Right atrium auricular region (tissue), 2 donors: ENCODE measurements around the gene UMODL1. TPM values are rescaled to one million over a fixed set of nuclear protein-coding genes. Genes with fewer than 3 reads are reported as not detected.
A peak's percentile ranks its signal among the peaks of the same experiment; 100 is the strongest.

Source experiments
- DNase-seq: peaks from one replicate; pipeline ENCODE4 v3.0.0-alpha.2; 2019; ENCODE audit warnings: low spot score
- H3K27ac ChIP-seq, 2 donors: fragments of 200-600 bp; sonication (generic); 1 replicate in 1 of 2; 2 replicates in 1 of 2; pipeline ENCODE4 v1.5.1; 2016 to 2019
- H3K27me3 ChIP-seq, 2 donors: fragments of 200-600 bp; sonication (generic); one replicate each; pipeline versions ENCODE4 v1.5.1 to v1.6.0; 2017 to 2019
- H3K36me3 ChIP-seq: fragments of 200-600 bp; sonication (generic); one replicate; pipeline ENCODE4 v1.5.1; 2016
- H3K4me1 ChIP-seq, 2 donors: fragments of 200-600 bp; sonication (generic); one replicate each; pipeline versions ENCODE4 v1.5.1 to v1.6.0; 2017 to 2019
- H3K4me3 ChIP-seq, 2 donors: fragments of 200-600 bp; sonication (generic); 1 replicate in 1 of 2; 2 replicates in 1 of 2; pipeline ENCODE4 v1.5.1; 2017 to 2019; ENCODE audit warnings: mild to moderate bottlenecking in 1 of 2, moderate library complexity in 1 of 2
- H3K9me3 ChIP-seq, 2 donors: fragments of 200-600 bp; sonication (generic); one replicate each; pipeline ENCODE4 v1.5.1; 2019
- total RNA-seq, 2 donors: library from RNA; depleted of rRNA; stranded (reverse); fragments of >200 nt; gene quantifications; one replicate each; pipeline ENCODE4 v1.1.0, GENCODE V29; 2016
- TF ChIP-seq, protein P1 (sequence below), 2 donors: fragments of 200-600 bp; sonication (generic); IDR thresholded peaks; one replicate each; pipeline ENCODE4 v1.5.1; 2019; ENCODE audit warnings: antibody characterized with exemption in 2 of 2

The UMODL1 gene
- total RNA-seq, 2 donors from 2014 or later, result not detected

DNA sequence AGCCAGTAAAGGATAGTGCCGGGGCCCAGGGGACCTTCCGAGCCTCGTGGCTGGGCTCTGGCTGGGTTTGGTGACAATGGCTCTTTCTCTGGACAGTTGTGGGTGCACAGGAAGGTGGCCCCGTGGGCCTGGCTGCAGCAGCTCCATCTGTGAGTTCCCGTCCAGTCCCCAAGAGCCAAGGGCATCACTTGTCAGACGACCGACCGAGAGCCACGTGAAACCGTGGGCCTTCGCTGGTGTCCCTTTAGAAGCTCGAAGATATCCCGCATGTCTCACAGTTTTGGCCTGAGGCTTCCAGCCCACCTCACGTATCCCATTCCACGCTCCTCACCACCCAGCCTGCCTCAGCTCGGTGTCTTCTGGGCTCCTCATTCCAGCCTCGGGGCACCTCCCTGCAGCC, 27.2 kb upstream of the UMODL1 start:
- no peaks in the 10 kb centered on the region for H3K27me3 ChIP-seq
- DNase-seq, result no peak

DNA sequence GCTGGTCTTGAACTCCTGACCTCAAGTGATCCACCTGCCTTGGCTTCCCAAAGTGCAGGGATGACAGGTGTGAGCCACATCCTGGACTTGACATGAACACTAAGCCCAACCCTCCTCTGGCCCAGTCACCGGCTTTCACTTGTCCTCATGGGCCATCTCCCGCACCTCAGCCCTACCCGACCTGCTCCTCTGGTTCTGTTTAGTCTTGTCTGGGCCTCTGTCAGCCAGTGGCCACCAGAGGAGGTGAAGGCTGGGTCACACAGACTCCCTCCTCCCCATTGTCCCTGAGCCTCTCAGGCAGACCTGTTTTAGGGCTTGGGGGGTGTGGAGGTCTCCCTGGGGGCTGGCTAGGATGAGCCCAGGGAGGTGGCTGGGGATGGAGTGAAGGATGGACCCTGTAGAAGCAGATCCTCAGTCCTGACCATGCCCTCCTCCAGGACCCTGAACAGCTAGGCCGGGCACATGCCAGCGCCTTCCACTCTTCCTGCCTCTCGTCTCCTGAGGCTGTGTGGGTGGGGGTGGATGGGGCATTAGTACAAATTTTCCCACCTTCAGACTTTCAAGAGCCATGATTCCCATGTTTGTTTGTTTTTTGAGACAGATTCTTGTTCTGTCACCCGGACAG, 26.1 kb upstream of the UMODL1 start:
- H3K27ac ChIP-seq, result no peak overlapping the region
- no peak for DNase-seq
- no peak overlapping the region for H3K4me3 ChIP-seq
- H3K9me3 ChIP-seq, result no peaks in the 10 kb centered on the region
- no peaks in the 10 kb centered on the region for H3K36me3 ChIP-seq
- peaks cover 0 to 2% of the 10 kb centered on the region in 2 donors for H3K4me1 ChIP-seq
- no peaks in the 10 kb centered on the region for H3K27me3 ChIP-seq
- TF ChIP-seq, protein P1, sequence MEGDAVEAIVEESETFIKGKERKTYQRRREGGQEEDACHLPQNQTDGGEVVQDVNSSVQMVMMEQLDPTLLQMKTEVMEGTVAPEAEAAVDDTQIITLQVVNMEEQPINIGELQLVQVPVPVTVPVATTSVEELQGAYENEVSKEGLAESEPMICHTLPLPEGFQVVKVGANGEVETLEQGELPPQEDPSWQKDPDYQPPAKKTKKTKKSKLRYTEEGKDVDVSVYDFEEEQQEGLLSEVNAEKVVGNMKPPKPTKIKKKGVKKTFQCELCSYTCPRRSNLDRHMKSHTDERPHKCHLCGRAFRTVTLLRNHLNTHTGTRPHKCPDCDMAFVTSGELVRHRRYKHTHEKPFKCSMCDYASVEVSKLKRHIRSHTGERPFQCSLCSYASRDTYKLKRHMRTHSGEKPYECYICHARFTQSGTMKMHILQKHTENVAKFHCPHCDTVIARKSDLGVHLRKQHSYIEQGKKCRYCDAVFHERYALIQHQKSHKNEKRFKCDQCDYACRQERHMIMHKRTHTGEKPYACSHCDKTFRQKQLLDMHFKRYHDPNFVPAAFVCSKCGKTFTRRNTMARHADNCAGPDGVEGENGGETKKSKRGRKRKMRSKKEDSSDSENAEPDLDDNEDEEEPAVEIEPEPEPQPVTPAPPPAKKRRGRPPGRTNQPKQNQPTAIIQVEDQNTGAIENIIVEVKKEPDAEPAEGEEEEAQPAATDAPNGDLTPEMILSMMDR (IDR thresholded peaks at IDR 0.05), result no peak

More for the DNA sequence above, 27.2 kb upstream of the UMODL1 start:
- Histone ChIP-seq H3K4me1 (peaks cover 0 to 7% of the 10 kb centered on the region in 2 donors), H3K9me3 (peaks cover 0 to under 1% of the 10 kb centered on the region in 2 donors), H3K4me3 (no peak overlapping the region), H3K27ac (no peak overlapping the region), H3K36me3 (no peaks in the 10 kb centered on the region)
- TF ChIP-seq, protein P1 (IDR thresholded peaks at IDR 0.05), result no peak

DNA sequence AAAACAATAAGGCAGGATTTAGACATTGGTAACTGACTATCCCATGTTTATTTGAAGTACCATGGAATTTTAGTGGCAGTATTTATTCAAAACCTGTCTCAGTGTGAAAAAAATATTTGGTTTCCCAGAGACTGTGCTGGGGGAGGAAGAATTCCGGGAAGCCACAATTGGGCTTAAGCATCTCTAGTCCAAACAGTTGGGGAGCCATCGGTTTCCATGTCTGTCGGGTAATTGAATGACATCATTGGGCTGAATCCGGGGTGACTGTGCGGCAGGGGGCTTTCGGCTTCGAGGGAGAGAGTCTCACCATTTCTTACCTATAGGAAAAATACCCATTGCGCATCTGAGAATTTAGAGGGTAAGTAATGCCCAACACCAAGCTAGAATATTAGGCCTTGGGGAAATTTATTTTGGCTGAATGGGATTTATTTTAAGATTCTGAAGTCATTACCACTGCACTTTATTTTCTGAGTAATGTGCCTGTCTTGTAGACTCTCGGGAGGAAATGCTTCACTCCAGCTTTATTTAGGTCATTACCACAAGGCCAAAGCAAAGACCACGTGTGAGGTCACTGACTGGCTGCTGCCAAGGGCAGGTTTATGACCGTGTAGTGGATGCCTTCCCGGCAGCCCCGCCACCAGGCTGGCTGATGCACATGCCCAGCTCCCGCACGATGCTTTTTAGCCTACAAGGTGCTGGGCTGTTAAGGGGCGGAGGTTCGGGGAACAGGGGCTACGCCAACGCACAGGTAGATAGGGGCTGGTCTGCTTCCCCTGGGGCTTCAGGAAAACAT, 23.1 kb upstream of the UMODL1 start:
- Histone ChIP-seq H3K27ac (peak overlapping the region; percentile 23 to 36), H3K27me3 (no peaks in the 10 kb centered on the region), H3K4me3 (no peak overlapping the region), H3K9me3 (no peaks in the 10 kb centered on the region), H3K36me3 (no peaks in the 10 kb centered on the region), H3K4me1 (no peaks in the 10 kb centered on the region)
- DNase-seq, result no peak
- TF ChIP-seq, protein P1 (IDR thresholded peaks at IDR 0.05), result no peak

- no peak overlapping the region for H3K4me3 ChIP-seq
- H3K9me3 ChIP-seq, result no peaks in the 10 kb centered on the region
- H3K4me1 ChIP-seq, result no peaks in the 10 kb centered on the region
- H3K36me3 ChIP-seq, result no peaks in the 10 kb centered on the region
- no peaks in the 10 kb centered on the region for H3K27me3 ChIP-seq
- DNase-seq, result no peak
- no peak overlapping the region for H3K27ac ChIP-seq
- TF ChIP-seq, protein P1 (IDR thresholded peaks at IDR 0.05), result no peak
Measured at GRCh38 chr21:42048870-42049577, 22.1 kb upstream of the UMODL1 start.

- H3K27ac ChIP-seq, result no peak overlapping the region
- no peaks in the 10 kb centered on the region for H3K4me1 ChIP-seq
- TF ChIP-seq, protein P1 (IDR thresholded peaks at IDR 0.05), result no peak
- H3K36me3 ChIP-seq, result no peaks in the 10 kb centered on the region
- DNase-seq, result no peak
- H3K9me3 ChIP-seq, result no peaks in the 10 kb centered on the region
- no peaks in the 10 kb centered on the region for H3K27me3 ChIP-seq
- H3K4me3 ChIP-seq, result no peak overlapping the region
Measured at GRCh38 chr21:42049578-42050430, 21.3 kb upstream of the UMODL1 start.
